ENCODE measurements around the gene FAM131A.

DNA sequence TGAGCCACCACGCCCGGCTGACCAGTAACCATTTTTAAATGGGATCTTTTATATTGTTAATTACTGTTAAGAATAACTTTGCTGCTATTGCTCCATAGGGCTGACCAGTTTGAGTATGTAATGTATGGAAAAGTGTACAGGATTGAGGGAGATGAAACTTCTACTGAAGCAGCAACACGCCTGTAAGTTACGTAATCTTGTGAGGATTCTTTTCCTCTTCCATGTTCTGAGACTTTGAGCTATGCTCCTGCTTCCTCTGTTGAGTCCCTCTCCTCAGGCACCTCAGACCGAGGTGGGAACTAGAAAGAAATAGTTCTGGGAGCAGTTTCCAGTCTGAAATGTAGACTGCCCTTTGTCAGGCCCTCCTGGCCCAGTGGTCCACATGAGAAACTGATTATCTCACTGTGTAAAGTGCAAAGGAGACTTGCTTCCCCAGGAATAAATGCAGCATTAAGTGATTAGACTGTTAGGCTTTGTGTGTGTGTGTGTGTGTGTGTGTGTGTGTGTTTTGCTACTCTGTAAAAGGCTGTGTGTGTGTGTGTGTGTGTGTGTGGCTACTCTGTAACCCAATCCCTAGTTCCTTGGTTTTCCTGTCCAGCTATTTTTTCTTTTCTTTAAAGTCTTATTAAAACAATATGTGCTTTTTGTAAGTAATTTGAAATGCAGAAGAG is 29.4 kb downstream of the FAM131A start:
- no peak for TF ChIP-seq GATA3 (IDR thresholded peaks at IDR 0.05; ENCODE audit: low read depth, low read length)
- no peak for TF ChIP-seq GATA2 (IDR thresholded peaks at IDR 0.05; ENCODE audit: low read depth, low read length)
